Fibroblast of lung (primary cell): ENCODE measurements around the gene SCN5A. TPM values are rescaled to one million over a fixed set of nuclear protein-coding genes. Genes with fewer than 3 reads are reported as not detected.

Source experiments
- DNase-seq, 2 donors: peaks; one replicate each; pipeline versions ENCODE4 v3.0.0 to v3.0.0-alpha.2; 2010; ENCODE audit warnings: low read depth in 2 of 2
- H2AFZ ChIP-seq: 2 replicates; pipeline ENCODE4 v1.5.1; 2012; ENCODE audit warnings: low read length, control low read depth, inconsistent platforms
- H3K27ac ChIP-seq: 2 replicates; pipeline ENCODE4 v1.5.1; 2011; ENCODE audit warnings: low read length, control low read depth; ENCODE audit not compliant: insufficient read depth
- H3K27me3 ChIP-seq: 2 replicates; pipeline ENCODE4 v1.5.1; 2011; ENCODE audit warnings: mild to moderate bottlenecking, low read length; ENCODE audit not compliant: control insufficient read depth, insufficient read depth
- H3K36me3 ChIP-seq: 2 replicates; pipeline ENCODE4 v1.5.1; 2011; ENCODE audit warnings: low read length; ENCODE audit not compliant: control insufficient read depth, insufficient read depth
- H3K4me1 ChIP-seq: 2 replicates; pipeline ENCODE4 v1.5.1; 2011; ENCODE audit warnings: low read length; ENCODE audit not compliant: control insufficient read depth, insufficient read depth; ENCODE audit errors: extremely low read depth
- H3K4me2 ChIP-seq: 2 replicates; pipeline ENCODE4 v1.5.1; 2011; ENCODE audit warnings: low read length, control low read depth; ENCODE audit not compliant: insufficient read depth; ENCODE audit errors: extremely low read depth
- H3K4me3 ChIP-seq, 4 experiments: fragments of 200-600 bp in 1 of 4; sonication (generic) in 1 of 4; replicated peaks in 1 of 4; 2 replicates each; pipeline ENCODE4 v1.5.1; 2011 to 2016; ENCODE audit warnings: low read length in 4 of 4, low read depth in 3 of 4, mild to moderate bottlenecking in 3 of 4, control low read depth in 2 of 4, inconsistent platforms in 1 of 4, mixed read lengths in 1 of 4; ENCODE audit not compliant: insufficient read depth in 1 of 4; ENCODE audit errors: control extremely low read depth in 1 of 4
- H3K79me2 ChIP-seq: 2 replicates; pipeline ENCODE4 v1.5.1; 2012; ENCODE audit warnings: mild to moderate bottlenecking, low read length, inconsistent platforms; ENCODE audit not compliant: control insufficient read depth, insufficient read depth
- H3K9ac ChIP-seq: 2 replicates; pipeline ENCODE4 v1.5.1; 2011; ENCODE audit warnings: mild to moderate bottlenecking, low read length, control low read depth; ENCODE audit not compliant: insufficient read depth
- H3K9me3 ChIP-seq: 2 replicates; pipeline ENCODE4 v1.5.1; 2012; ENCODE audit warnings: low read depth, low read length; ENCODE audit not compliant: control insufficient read depth, insufficient read depth
- H4K20me1 ChIP-seq: 2 replicates; pipeline ENCODE4 v1.5.1; 2011; ENCODE audit warnings: low read length; ENCODE audit not compliant: control insufficient read depth, insufficient read depth; ENCODE audit errors: extremely low read depth
- CTCF ChIP-seq, 2 donors: IDR thresholded peaks in 1 of 2; conservative IDR thresholded peaks in 1 of 2; 1 replicate in 1 of 2; 2 replicates in 1 of 2; pipeline ENCODE4 v1.5.1; 2011 to 2012; ENCODE audit warnings: low read length in 2 of 2, control low read depth in 1 of 2, inconsistent platforms in 1 of 2, low read depth in 1 of 2, mild to moderate bottlenecking in 1 of 2
- EZH2 ChIP-seq: IDR thresholded peaks from 2 replicates; pipeline ENCODE4 v1.5.1; 2012; ENCODE audit warnings: low read length, control low read depth, mild to moderate bottlenecking; ENCODE audit errors: missing control alignments
- polyA minus RNA-seq: library from RNA; depleted of rRNA, polyadenylated mRNA; stranded (reverse); fragments of >200 nt; gene quantifications from 2 replicates; pipeline ENCODE4 v1.2.3, GENCODE V29; 2011; ENCODE audit warnings: low replicate concordance
- polyA plus RNA-seq, 2 donors: library from polyadenylated mRNA; depleted of rRNA in 1 of 2; stranded (reverse) in 1 of 2; unstranded in 1 of 2; fragments of >200 nt; gene quantifications; 2 replicates each; pipeline ENCODE4 v1.2.1, GENCODE V29; 2011 to 2012; ENCODE audit warnings: missing spikeins in 1 of 2
- total RNA-seq: library from RNA; depleted of rRNA; stranded (reverse); fragments of >200 nt; gene quantifications from 2 replicates; pipeline ENCODE4 v1.2.1, GENCODE V29; 2014

The SCN5A gene
- total RNA-seq = 0.50 and 0.77 TPM in 2 replicates
- 0.27 and 0.61 TPM in 2 replicates for polyA plus RNA-seq
- polyA plus RNA-seq (2012) = 0.36 and 0.56 TPM in 2 replicates
- 1.3 and 2.4 TPM in 2 replicates for polyA minus RNA-seq

GRCh38 chr3:38649500-38650247, at the start of gene SCN5A:
Gene SCN5A (minus strand): TSS chr3:38649687. CDS start chr3:38633307, 16,380 bp downstream.
- no peak for TF ChIP-seq EZH2
- TF ChIP-seq CTCF (conservative IDR thresholded peaks at IDR 0.05 in 1 of 2, IDR thresholded peaks at IDR 0.05 in 1 of 2; ENCODE audit: low read depth in 1 of 2, low read length in 2 of 2) = no peak
- peak within 1 kb of the TSS; percentile 29 for H2AFZ ChIP-seq
- peak within 1 kb of the TSS; percentile 69 for H3K4me2 ChIP-seq
- peaks cover 4% of the 10 kb centered on the region for H3K4me1 ChIP-seq
- no peaks in the 10 kb centered on the region for H3K79me2 ChIP-seq
- no peaks in the 10 kb centered on the region for H3K36me3 ChIP-seq
- DNase-seq = peak in 1 of 2 donors; percentile 16
- H3K9me3 ChIP-seq = no peaks in the 10 kb centered on the region
- H3K27ac ChIP-seq = no peak within 1 kb of the TSS
- H3K4me3 ChIP-seq = peak within 1 kb of the TSS; percentile 30 to 57 (median 40)
- H3K9ac ChIP-seq = peak within 1 kb of the TSS; percentile 53
- H3K27me3 ChIP-seq = peaks cover 12% of the 10 kb centered on the region
- H4K20me1 ChIP-seq = no peaks in the 10 kb centered on the region

GRCh38 chr3:38698760-38699159, 49.3 kb upstream of the SCN5A start:
- Histone ChIP-seq H3K27me3 (peaks cover 2% of the 10 kb centered on the region), H3K9me3 (no peaks in the 10 kb centered on the region), H3K4me2 (no peak overlapping the region), H3K79me2 (no peaks in the 10 kb centered on the region), H4K20me1 (no peaks in the 10 kb centered on the region), H3K4me1 (no peaks in the 10 kb centered on the region), H2AFZ (no peak overlapping the region), H3K36me3 (no peaks in the 10 kb centered on the region), H3K27ac (no peak overlapping the region), H3K4me3 (no peak overlapping the region), H3K9ac (no peak overlapping the region)
- TF ChIP-seq CTCF (conservative IDR thresholded peaks at IDR 0.05 in 1 of 2, IDR thresholded peaks at IDR 0.05 in 1 of 2; ENCODE audit: low read depth in 1 of 2, low read length in 2 of 2) (no peak), EZH2 (no peak)
- no peak for DNase-seq

- Histone ChIP-seq H3K4me2 (no peak overlapping the region), H4K20me1 (no peaks in the 10 kb centered on the region), H3K4me1 (no peaks in the 10 kb centered on the region), H2AFZ (no peak overlapping the region), H3K79me2 (no peaks in the 10 kb centered on the region), H3K9me3 (no peaks in the 10 kb centered on the region), H3K4me3 (no peak overlapping the region), H3K27ac (no peak overlapping the region), H3K9ac (no peak overlapping the region), H3K36me3 (no peaks in the 10 kb centered on the region), H3K27me3 (peaks cover 2% of the 10 kb centered on the region)
- no peak for TF ChIP-seq EZH2
- no peak for TF ChIP-seq CTCF (conservative IDR thresholded peaks at IDR 0.05 in 1 of 2, IDR thresholded peaks at IDR 0.05 in 1 of 2; ENCODE audit: low read depth in 1 of 2, low read length in 2 of 2)
- DNase-seq = no peak
These were observed 48.6 kb upstream of the SCN5A start for GRCh38 chr3:38698061-38698460.
